HG03378 (cell line): ENCODE measurements around the gene SULT1B1.

Experiments used
- ATAC-seq: cut with Tn5 transposase; IDR thresholded peaks from one replicate; pipeline ENCODE4 v1.9.1; 2021; ENCODE audit warnings: mild to moderate bottlenecking, moderate library complexity; ENCODE audit not compliant: unreplicated experiment

SULT1B1 gene

GRCh38 chr4:69701696-69702095 lies 58.7 kb downstream of the SULT1B1 start:
- no peak for ATAC-seq

GRCh38 chr4:69697536-69698242 lies 62.7 kb downstream of the SULT1B1 start:
- no peak for ATAC-seq

GRCh38 chr4:69689599-69689998 lies 70.8 kb downstream of the SULT1B1 start:
- ATAC-seq, result peak; percentile 75

GRCh38 chr4:69684804-69685203 lies 75.6 kb downstream of the SULT1B1 start:
- no peak for ATAC-seq
